ENCODE results near the gene XPR1. TPM values are rescaled to one million over a fixed set of nuclear protein-coding genes. Genes with fewer than 3 reads are reported as not detected.

Gene XPR1
- total RNA-seq, 4 donors from 2014 or later, result 10.0 to 29.7 (median 26.2) TPM

- DNase-seq, result no peak
- intact Hi-C loops (cut with DNase I; ENCODE audit: low total_unique reads), result no loop called here
- TF ChIP-seq POLR2A (IDR thresholded peaks at IDR 0.05), result no peak
- TF ChIP-seq CTCF (IDR thresholded peaks at IDR 0.05), result no peak
- Histone ChIP-seq H3K4me3 (no peak overlapping the region), H3K36me3 (no peaks in the 10 kb centered on the region), H3K27me3 (no peaks in the 10 kb centered on the region), H3K27ac (no peak overlapping the region), H3K9me3 (peaks cover 0 to 5% of the 10 kb centered on the region in 2 donors), H3K4me1 (no peaks in the 10 kb centered on the region)
These were observed 99.3 kb downstream of the XPR1 start for GRCh38 chr1:180731131-180731530.

- Histone ChIP-seq H3K27ac (no peak overlapping the region), H3K9me3 (peaks cover 0 to 5% of the 10 kb centered on the region in 2 donors), H3K27me3 (no peaks in the 10 kb centered on the region), H3K4me3 (no peak overlapping the region), H3K36me3 (no peaks in the 10 kb centered on the region), H3K4me1 (no peaks in the 10 kb centered on the region)
- DNase-seq, result no peak
- intact Hi-C loops (cut with DNase I; ENCODE audit: low total_unique reads), result no loop called here
- no peak for TF ChIP-seq CTCF (IDR thresholded peaks at IDR 0.05)
- no peak for TF ChIP-seq POLR2A (IDR thresholded peaks at IDR 0.05)
These were observed 101.0 kb downstream of the XPR1 start for GRCh38 chr1:180732866-180733265.

- Histone ChIP-seq H3K4me3 (no peak overlapping the region), H3K4me1 (no peaks in the 10 kb centered on the region), H3K27me3 (no peaks in the 10 kb centered on the region), H3K36me3 (no peaks in the 10 kb centered on the region), H3K27ac (no peak overlapping the region), H3K9me3 (peaks cover 0 to 5% of the 10 kb centered on the region in 2 donors)
- intact Hi-C loops (cut with DNase I; ENCODE audit: low total_unique reads), result no loop called here
- DNase-seq, result no peak
- TF ChIP-seq CTCF (IDR thresholded peaks at IDR 0.05), result no peak
- no peak for TF ChIP-seq POLR2A (IDR thresholded peaks at IDR 0.05)
These were observed 102.5 kb downstream of the XPR1 start for GRCh38 chr1:180734366-180734765.

- TF ChIP-seq POLR2A (IDR thresholded peaks at IDR 0.05) (no peak), CTCF (IDR thresholded peaks at IDR 0.05) (no peak)
- no peak for DNase-seq
- H3K27ac ChIP-seq, result no peak overlapping the region
- H3K9me3 ChIP-seq, result peaks cover 0 to 14% of the 10 kb centered on the region in 2 donors
- H3K27me3 ChIP-seq, result no peaks in the 10 kb centered on the region
- intact Hi-C loops (cut with DNase I; ENCODE audit: low total_unique reads), result no loop called here
- H3K36me3 ChIP-seq, result no peaks in the 10 kb centered on the region
- H3K4me1 ChIP-seq, result no peaks in the 10 kb centered on the region
- H3K4me3 ChIP-seq, result no peak overlapping the region
These were observed 110.8 kb downstream of the XPR1 start for GRCh38 chr1:180742663-180743062.

- H3K4me3 ChIP-seq, result no peak overlapping the region
- no peak for TF ChIP-seq POLR2A (IDR thresholded peaks at IDR 0.05)
- TF ChIP-seq CTCF (IDR thresholded peaks at IDR 0.05), result no peak
- H3K36me3 ChIP-seq, result no peaks in the 10 kb centered on the region
- H3K9me3 ChIP-seq, result peaks cover 0 to 14% of the 10 kb centered on the region in 2 donors
- DNase-seq, result no peak
- H3K27ac ChIP-seq, result no peak overlapping the region
- intact Hi-C loops (cut with DNase I; ENCODE audit: low total_unique reads), result no loop called here
- no peaks in the 10 kb centered on the region for H3K4me1 ChIP-seq
- no peaks in the 10 kb centered on the region for H3K27me3 ChIP-seq
These were observed 112.0 kb downstream of the XPR1 start for GRCh38 chr1:180743868-180744267.

Measured in uterus (tissue), 4 donors.